ENCODE data around the gene MED8. TPM values are rescaled to one million over a fixed set of nuclear protein-coding genes. Genes with fewer than 3 reads are reported as not detected.
A peak's percentile ranks its signal among the peaks of the same experiment; 100 is the strongest.

MED8 gene
- total RNA-seq, 4 donors from 2014 or later: 43.6 to 58.4 (median 50.8) TPM

DNA sequence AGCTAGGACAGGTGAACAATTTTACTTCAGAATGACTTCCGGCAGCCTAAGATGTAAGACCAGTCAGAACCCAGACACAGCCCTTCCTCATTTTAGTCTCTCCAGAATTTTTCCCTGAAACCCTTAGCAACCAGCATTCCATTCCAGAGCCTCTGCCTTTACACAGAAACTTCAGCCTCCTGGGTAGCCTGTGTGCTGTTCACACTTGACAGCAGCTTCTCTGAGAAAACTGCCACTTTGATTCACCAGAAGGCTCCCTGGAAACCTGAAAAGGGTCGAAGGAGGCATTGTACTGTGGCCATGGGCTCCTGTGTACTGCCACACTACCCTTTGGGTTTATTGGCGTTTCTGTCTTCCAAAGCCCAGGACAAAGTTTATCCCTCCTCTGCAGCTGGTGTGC is 46.8 kb upstream of the MED8 start:
- intact Hi-C loops (cut with DNase I; ENCODE audit: low total_unique reads): no loop called here
- H3K4me3 ChIP-seq (ENCODE audit: low read depth, poor library complexity, severe bottlenecking): no peak overlapping the region
- DNase-seq (ENCODE audit: low spot score in 2 of 2): peak in 1 of 2 donors; percentile 70
- WGBS, 2 donors: 84 to 91% methylated on average over 3 of the region's 3 CpGs
- TF ChIP-seq, protein P1, sequence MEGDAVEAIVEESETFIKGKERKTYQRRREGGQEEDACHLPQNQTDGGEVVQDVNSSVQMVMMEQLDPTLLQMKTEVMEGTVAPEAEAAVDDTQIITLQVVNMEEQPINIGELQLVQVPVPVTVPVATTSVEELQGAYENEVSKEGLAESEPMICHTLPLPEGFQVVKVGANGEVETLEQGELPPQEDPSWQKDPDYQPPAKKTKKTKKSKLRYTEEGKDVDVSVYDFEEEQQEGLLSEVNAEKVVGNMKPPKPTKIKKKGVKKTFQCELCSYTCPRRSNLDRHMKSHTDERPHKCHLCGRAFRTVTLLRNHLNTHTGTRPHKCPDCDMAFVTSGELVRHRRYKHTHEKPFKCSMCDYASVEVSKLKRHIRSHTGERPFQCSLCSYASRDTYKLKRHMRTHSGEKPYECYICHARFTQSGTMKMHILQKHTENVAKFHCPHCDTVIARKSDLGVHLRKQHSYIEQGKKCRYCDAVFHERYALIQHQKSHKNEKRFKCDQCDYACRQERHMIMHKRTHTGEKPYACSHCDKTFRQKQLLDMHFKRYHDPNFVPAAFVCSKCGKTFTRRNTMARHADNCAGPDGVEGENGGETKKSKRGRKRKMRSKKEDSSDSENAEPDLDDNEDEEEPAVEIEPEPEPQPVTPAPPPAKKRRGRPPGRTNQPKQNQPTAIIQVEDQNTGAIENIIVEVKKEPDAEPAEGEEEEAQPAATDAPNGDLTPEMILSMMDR (IDR thresholded peaks at IDR 0.05): no peak
- TF ChIP-seq POLR2A (IDR thresholded peaks at IDR 0.05): no peak

DNA sequence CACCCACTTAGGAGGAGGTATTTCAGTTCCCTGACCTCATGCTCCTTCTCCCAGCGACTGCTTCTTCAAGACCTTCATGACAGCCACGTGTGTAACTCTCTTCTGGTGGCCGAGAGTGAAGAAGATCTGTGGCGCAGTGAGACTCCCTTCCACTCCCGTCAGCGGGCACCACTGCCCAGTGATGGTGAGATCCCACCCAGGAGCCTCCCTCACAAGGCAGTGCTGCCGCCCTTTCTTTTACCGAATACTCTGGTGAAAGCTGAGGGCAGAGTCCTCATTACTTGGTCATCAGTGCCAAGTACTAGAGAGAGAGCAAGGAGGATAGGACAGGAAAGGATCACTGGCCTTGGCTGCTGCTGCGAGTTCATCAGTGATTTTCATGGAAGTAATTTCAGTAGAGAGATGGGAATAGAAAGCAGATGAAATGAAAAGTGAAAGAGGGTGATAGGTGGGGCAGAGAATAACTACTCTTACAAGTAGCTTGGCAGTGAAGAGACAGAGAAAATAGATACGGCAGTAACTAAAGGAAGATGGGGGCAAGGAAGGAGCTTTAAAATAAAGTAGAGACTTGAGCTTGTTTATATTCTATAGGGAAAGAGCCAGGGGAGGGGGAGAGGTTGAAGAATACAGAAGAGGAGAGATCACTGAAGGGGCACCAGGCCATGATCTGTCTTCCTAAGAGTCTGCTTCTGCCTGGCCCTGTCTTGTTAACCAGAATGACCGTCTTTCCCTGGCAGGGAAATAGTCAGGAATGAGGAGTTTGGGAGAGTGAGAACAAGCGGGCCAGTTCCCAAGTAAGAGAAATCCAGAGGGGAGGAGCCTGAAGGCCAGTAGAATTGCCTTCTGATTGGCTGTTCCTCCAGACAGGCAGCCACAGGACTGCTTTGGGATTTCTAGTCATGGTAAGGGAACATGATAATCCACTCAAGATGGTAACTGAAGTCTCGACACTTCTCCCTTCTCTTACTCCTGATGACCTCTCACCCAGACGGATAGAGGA is 45.8 kb upstream of the MED8 start:
- intact Hi-C loops (cut with DNase I; ENCODE audit: low total_unique reads): no loop called here
- TF ChIP-seq POLR2A (IDR thresholded peaks at IDR 0.05): no peak
- TF ChIP-seq, protein P1 (IDR thresholded peaks at IDR 0.05): no peak
- H3K4me3 ChIP-seq (ENCODE audit: low read depth, poor library complexity, severe bottlenecking): no peak overlapping the region
- DNase-seq (ENCODE audit: low spot score in 2 of 2): peak in 1 of 2 donors; percentile 83
- 71 to 74% methylated on average over 14 of the region's 14 CpGs for WGBS, 2 donors

DNA sequence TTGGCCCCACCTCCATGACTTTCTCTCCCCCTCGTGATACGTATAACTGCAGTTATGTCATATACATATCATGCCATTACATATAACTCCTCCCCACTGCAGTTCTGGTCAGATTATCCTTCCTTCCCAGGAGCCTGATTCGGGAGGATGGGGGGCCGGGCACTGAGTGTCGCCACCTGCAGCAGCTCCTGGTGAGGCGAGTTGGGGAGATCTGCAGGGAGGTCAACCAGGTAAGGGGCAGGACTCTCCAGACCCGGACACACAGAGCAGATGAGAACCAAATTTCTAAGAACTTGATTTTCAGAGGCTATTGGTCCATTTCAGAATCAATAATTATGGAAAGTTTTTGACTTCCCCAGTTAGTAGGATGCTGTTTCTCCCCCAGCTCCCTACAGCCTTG is 44.7 kb upstream of the MED8 start:
- H3K4me3 ChIP-seq (ENCODE audit: low read depth, poor library complexity, severe bottlenecking): no peak overlapping the region
- TF ChIP-seq, protein P1 (IDR thresholded peaks at IDR 0.05): no peak
- TF ChIP-seq POLR2A (IDR thresholded peaks at IDR 0.05): no peak
- intact Hi-C loops (cut with DNase I; ENCODE audit: low total_unique reads): no loop called here
- 91 to 96% methylated on average over 7 of the region's 7 CpGs for WGBS, 2 donors
- DNase-seq (ENCODE audit: low spot score in 2 of 2): peak in 1 of 2 donors; percentile 59

DNA sequence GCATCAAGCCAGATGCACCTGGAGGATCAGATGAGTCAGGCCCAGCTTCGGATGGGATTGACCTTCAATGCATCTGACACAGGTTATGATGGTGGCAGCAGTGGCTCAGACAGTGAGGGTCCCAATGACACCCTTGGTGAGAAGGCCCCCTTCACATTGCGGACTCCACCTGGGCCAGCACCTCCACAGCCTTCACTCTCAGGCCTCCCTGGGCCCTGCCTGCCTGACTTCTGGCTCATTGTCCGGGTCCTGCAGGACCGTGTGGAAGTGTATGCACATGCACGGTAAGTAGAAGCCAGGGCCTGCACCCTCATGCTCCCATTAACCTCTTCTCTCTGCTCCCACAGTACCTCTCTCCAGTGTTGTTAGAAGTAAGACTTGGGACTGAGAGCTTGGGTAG is 43.3 kb upstream of the MED8 start:
- WGBS, 2 donors: 90 to 93% methylated on average over 5 of the region's 5 CpGs
- intact Hi-C loops (cut with DNase I; ENCODE audit: low total_unique reads): no loop called here
- DNase-seq (ENCODE audit: low spot score in 2 of 2): peak in 1 of 2 donors; percentile 76

DNA sequence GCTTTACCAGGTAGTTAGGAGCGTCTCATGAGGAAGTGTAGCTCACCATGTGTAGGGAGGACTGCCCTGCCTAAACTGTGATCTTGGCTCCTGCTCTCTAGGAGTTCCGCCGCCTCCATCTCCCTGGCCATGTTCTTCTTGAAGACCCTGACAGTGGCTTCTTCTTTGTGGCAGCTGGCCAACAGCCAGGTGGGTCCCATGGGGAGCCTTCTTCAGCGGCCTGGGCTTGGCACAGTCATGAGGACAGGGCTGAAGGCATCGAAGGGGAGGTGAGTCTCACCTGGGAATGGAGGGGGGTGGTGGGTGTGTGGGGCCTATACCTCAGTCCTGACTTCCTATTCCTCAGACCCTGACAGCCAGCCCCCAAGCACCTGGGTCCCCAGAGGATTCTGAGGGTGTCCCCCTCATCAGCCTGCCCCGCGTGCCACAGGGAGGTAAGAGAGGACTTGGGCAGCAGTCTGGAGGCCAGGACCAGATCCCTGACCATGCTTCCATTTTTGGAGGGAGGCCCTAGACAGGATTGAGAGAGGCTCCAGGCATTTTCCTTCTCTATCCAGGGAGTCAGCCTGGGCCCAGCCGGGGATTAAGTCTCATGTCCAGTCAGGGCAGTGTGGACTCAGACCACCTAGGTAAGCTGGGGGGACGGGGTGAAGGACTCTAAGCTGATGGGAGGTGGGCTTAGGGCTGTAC is 42.7 kb upstream of the MED8 start:
- peak in 1 of 2 donors; percentile 75 for DNase-seq (ENCODE audit: low spot score in 2 of 2)
- TF ChIP-seq POLR2A (IDR thresholded peaks at IDR 0.05): no peak
- TF ChIP-seq, protein P1 (IDR thresholded peaks at IDR 0.05): no peak
- WGBS, 2 donors: 94 to 96% methylated on average over 9 of the region's 9 CpGs
- intact Hi-C loops (cut with DNase I; ENCODE audit: low total_unique reads): no loop called here
- no peak overlapping the region for H3K4me3 ChIP-seq (ENCODE audit: low read depth, poor library complexity, severe bottlenecking)

More for the DNA sequence above, 43.3 kb upstream of the MED8 start:
- TF ChIP-seq, protein P1 (IDR thresholded peaks at IDR 0.05): no peak
- TF ChIP-seq POLR2A (IDR thresholded peaks at IDR 0.05): no peak
- no peak overlapping the region for H3K4me3 ChIP-seq (ENCODE audit: low read depth, poor library complexity, severe bottlenecking)

All from lower leg skin (tissue), 4 donors.